HepG2 (cell line): ENCODE measurements around the gene SOX12. TPM values are rescaled to one million over a fixed set of nuclear protein-coding genes. Genes with fewer than 3 reads are reported as not detected.

Experiments
- ATF6 ChIP-seq: sonication (generic); formaldehyde crosslinking; conservative IDR thresholded peaks from 2 replicates; pipeline ENCODE4 v1.4.0; 2020; ENCODE audit warnings: missing genetic modification reagents
- CTCF ChIP-seq: sonication (generic); formaldehyde crosslinking; IDR thresholded peaks from 2 replicates; pipeline ENCODE4 v1.5.0; 2020; ENCODE audit warnings: mild to moderate bottlenecking, missing genetic modification reagents, moderate library complexity
- DBP ChIP-seq: sonication (generic); formaldehyde crosslinking; IDR thresholded peaks from 2 replicates; pipeline ENCODE4 v1.4.0; 2020; ENCODE audit warnings: missing genetic modification reagents; ENCODE audit errors: not compliant biosample characterization
- EHMT2 ChIP-seq: fragments of 200-600 bp; sonication (generic); IDR thresholded peaks from 2 replicates; pipeline ENCODE4 v1.7.0; 2017; ENCODE audit warnings: antibody characterized with exemption, low read depth, low read length, borderline replicate concordance
- THRA ChIP-seq: sonication (generic); formaldehyde crosslinking; IDR thresholded peaks from 2 replicates; pipeline ENCODE4 v1.4.0; 2020; ENCODE audit warnings: missing genetic modification reagents, borderline replicate concordance
- ZFY ChIP-seq: sonication (generic); formaldehyde crosslinking; IDR thresholded peaks from 2 replicates; pipeline ENCODE4 v1.4.0; 2020; ENCODE audit warnings: missing genetic modification reagents
- ZGPAT ChIP-seq: IDR thresholded peaks from 2 replicates; pipeline ENCODE4 v1.6.1; 2016; ENCODE audit warnings: mild to moderate bottlenecking
- ZNF317 ChIP-seq: sonication (generic); formaldehyde crosslinking; IDR thresholded peaks from 2 replicates; pipeline ENCODE4 v1.5.0; 2020; ENCODE audit warnings: mild to moderate bottlenecking, missing genetic modification reagents
- ZNF407 ChIP-seq: sonication (generic); formaldehyde crosslinking; IDR thresholded peaks from one replicate; pipeline ENCODE4 v1.5.1; 2020; ENCODE audit warnings: mild to moderate bottlenecking, missing genetic modification reagents; ENCODE audit errors: not compliant biosample characterization
- ZNF768 ChIP-seq: sonication (generic); formaldehyde crosslinking; IDR thresholded peaks from 2 replicates; pipeline ENCODE4 v1.4.0; 2020; ENCODE audit warnings: missing genetic modification reagents
- polyA plus RNA-seq, 8 experiments: library from polyadenylated mRNA; depleted of rRNA in 3 of 8; stranded (reverse) in 7 of 8; unstranded in 1 of 8; fragments of >200 nt; fragmentation: Illumina TruSeq in 4 of 8; extraction: Trizol in 4 of 8; gene quantifications; 2 replicates each; pipeline versions ENCODE4 v1.2.1 to v1.2.3, GENCODE V29; 2011 to 2016; ENCODE audit warnings: low read depth in 4 of 8, missing spikeins in 1 of 8, mixed read lengths in 1 of 8; ENCODE audit not compliant: insufficient read depth in 1 of 8
- total RNA-seq, 5 experiments: library from RNA; depleted of rRNA; stranded (reverse); fragments of >200 nt; fragmentation: Illumina TruSeq; extraction: Trizol; gene quantifications; 2 replicates each; pipeline ENCODE4 v1.2.3, GENCODE V29; 2016; ENCODE audit warnings: low read depth in 1 of 5

SOX12 gene
- total and polyA plus RNA-seq, 2 of the 13 experiments (the other 11 are each of a cell fraction or from before 2014, with no cell fraction given) = 10.0 to 18.7 TPM

GRCh38 chr20:309841-310644 is 15.3 kb upstream of the SOX12 start (continued):
- TF ChIP-seq DBP = peak; percentile 6
- 0 out of 2 replicates have a peak, but pooled peaks have one; percentile 32 for TF ChIP-seq ATF6 (CRISPR knock-in tag)
- 0 out of 2 replicates have a peak, but pooled peaks have one; percentile 32 for TF ChIP-seq ZGPAT (CRISPR knock-in tag)
- peak; percentile 90 for TF ChIP-seq ZNF407
- 0 out of 2 replicates have a peak, but pooled peaks have one; percentile 3 for TF ChIP-seq CTCF (CRISPR knock-in tag)
- peak; percentile 87; the same call in 1 of the 2 replicates for TF ChIP-seq ZNF317 (CRISPR knock-in tag)
- peak; percentile 39; the same call in 1 of the 2 replicates for TF ChIP-seq ZNF768 (CRISPR knock-in tag)
- TF ChIP-seq ZFY = peak; percentile 74
- TF ChIP-seq THRA (CRISPR knock-in tag) = peak; percentile 32
- TF ChIP-seq EHMT2 = 0 out of 2 replicates have a peak, but pooled peaks have one; percentile 56
